Measurements from ENCODE around the gene PGM3. TPM values are rescaled to one million over a fixed set of nuclear protein-coding genes. Genes with fewer than 3 reads are reported as not detected.

The PGM3 gene
- total and polyA plus RNA-seq, 2 donors (not counting 1 experiment from before 2014, with no cell fraction given) = 6.9 to 24.5 TPM

- peaks cover 21 to 70% of the 10 kb centered on the region in 2 experiments for H3K36me3 ChIP-seq (replicated peaks in 1 of 2; ENCODE audit: control extremely low read depth in 1 of 2, control insufficient read depth in 1 of 2, extremely low read depth in 1 of 2, insufficient read depth in 2 of 2, low read length in 1 of 2)
- Mint-ChIP-seq H3K4me1 (no peaks in the 10 kb centered on the region), H3K4me3 (no peak overlapping the region), H3K9me3 (ENCODE audit: insufficient read depth) (no peaks in the 10 kb centered on the region), H3K27ac (no peak overlapping the region), H3K27me3 (no peaks in the 10 kb centered on the region)
- no peaks in the 10 kb centered on the region for H4K20me1 ChIP-seq (ENCODE audit: control insufficient read depth, insufficient read depth, low read length, poor library complexity, severe bottlenecking)
- H3K9ac ChIP-seq (ENCODE audit: low read length) = no peak overlapping the region
- H3K4me1 ChIP-seq (ENCODE audit: control insufficient read depth in 2 of 2, insufficient read depth in 2 of 2, low read length in 2 of 2) = no peaks in the 10 kb centered on the region
- POLR2A ChIA-PET = no interaction called here
- TF ChIP-seq EZH2 (IDR thresholded peaks at IDR 0.05; ENCODE audit: borderline replicate concordance, insufficient read depth, low read depth, low read length, poor library complexity, severe bottlenecking) = no peak
- TF ChIP-seq, protein P1, sequence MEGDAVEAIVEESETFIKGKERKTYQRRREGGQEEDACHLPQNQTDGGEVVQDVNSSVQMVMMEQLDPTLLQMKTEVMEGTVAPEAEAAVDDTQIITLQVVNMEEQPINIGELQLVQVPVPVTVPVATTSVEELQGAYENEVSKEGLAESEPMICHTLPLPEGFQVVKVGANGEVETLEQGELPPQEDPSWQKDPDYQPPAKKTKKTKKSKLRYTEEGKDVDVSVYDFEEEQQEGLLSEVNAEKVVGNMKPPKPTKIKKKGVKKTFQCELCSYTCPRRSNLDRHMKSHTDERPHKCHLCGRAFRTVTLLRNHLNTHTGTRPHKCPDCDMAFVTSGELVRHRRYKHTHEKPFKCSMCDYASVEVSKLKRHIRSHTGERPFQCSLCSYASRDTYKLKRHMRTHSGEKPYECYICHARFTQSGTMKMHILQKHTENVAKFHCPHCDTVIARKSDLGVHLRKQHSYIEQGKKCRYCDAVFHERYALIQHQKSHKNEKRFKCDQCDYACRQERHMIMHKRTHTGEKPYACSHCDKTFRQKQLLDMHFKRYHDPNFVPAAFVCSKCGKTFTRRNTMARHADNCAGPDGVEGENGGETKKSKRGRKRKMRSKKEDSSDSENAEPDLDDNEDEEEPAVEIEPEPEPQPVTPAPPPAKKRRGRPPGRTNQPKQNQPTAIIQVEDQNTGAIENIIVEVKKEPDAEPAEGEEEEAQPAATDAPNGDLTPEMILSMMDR (IDR thresholded peaks at IDR 0.05) = no peak
- ATAC-seq (ENCODE audit: low read depth) (no peak), DNase-seq (no peak)
- H3K4me2 ChIP-seq (replicated peaks; ENCODE audit: low read depth, low read length, poor library complexity, severe bottlenecking) = no peak overlapping the region
- H3K27me3 ChIP-seq (replicated peaks in 1 of 4; ENCODE audit: control extremely low read depth in 1 of 4, control insufficient read depth in 3 of 4, insufficient read depth in 4 of 4, low read length in 3 of 4) = no peaks in the 10 kb centered on the region
- no peak overlapping the region for H3K27ac ChIP-seq (ENCODE audit: low read length in 2 of 2)
- CTCF ChIA-PET = no interaction called here
- intact Hi-C loops (cut with micrococcal nuclease) = loop anchor here (5.0 kb wide), 1 partner anchor 57 kb away; the partner anchor contains the start of genes DOP1A and UBE3D
- H2AFZ ChIP-seq (ENCODE audit: insufficient read depth, low read depth, low read length, poor library complexity, severe bottlenecking) = no peak overlapping the region
- H3K4me3 ChIP-seq (ENCODE audit: control extremely low read depth in 1 of 5, extremely low read depth in 1 of 5, insufficient read depth in 1 of 5, low read depth in 2 of 5, low read length in 4 of 5) = no peak overlapping the region
- no peaks in the 10 kb centered on the region for H3K79me2 ChIP-seq (ENCODE audit: control insufficient read depth, insufficient read depth, low read length)
- no peaks in the 10 kb centered on the region for H3K9me3 ChIP-seq (ENCODE audit: control extremely low read depth in 1 of 3, control insufficient read depth in 2 of 3, insufficient read depth in 1 of 3, low read length in 2 of 3)
- WGBS (ENCODE audit: insufficient coverage) = no CpG with 5 or more reads among the region's 3 CpGs
These were observed 68.5 kb downstream of the PGM3 start for GRCh38 chr6:83124553-83124952.

GRCh38 chr6:83119742-83120300 lies 73.2 kb downstream of the PGM3 start:
- Histone ChIP-seq H3K27me3 (replicated peaks in 1 of 4; ENCODE audit: control extremely low read depth in 1 of 4, control insufficient read depth in 3 of 4, insufficient read depth in 4 of 4, low read length in 3 of 4) (no peaks in the 10 kb centered on the region), H3K4me2 (replicated peaks; ENCODE audit: low read depth, low read length, poor library complexity, severe bottlenecking) (no peak overlapping the region), H3K27ac (ENCODE audit: low read length in 2 of 2) (no peak overlapping the region), H4K20me1 (ENCODE audit: control insufficient read depth, insufficient read depth, low read length, poor library complexity, severe bottlenecking) (no peaks in the 10 kb centered on the region), H3K4me3 (ENCODE audit: control extremely low read depth in 1 of 5, extremely low read depth in 1 of 5, insufficient read depth in 1 of 5, low read depth in 2 of 5, low read length in 4 of 5) (no peak overlapping the region), H3K9ac (ENCODE audit: low read length) (no peak overlapping the region), H3K79me2 (ENCODE audit: control insufficient read depth, insufficient read depth, low read length) (no peaks in the 10 kb centered on the region), H3K4me1 (ENCODE audit: control insufficient read depth in 2 of 2, insufficient read depth in 2 of 2, low read length in 2 of 2) (no peaks in the 10 kb centered on the region), H3K36me3 (replicated peaks in 1 of 2; ENCODE audit: control extremely low read depth in 1 of 2, control insufficient read depth in 1 of 2, extremely low read depth in 1 of 2, insufficient read depth in 2 of 2, low read length in 1 of 2) (peaks cover 13 to 27% of the 10 kb centered on the region in 2 experiments), H3K9me3 (ENCODE audit: control extremely low read depth in 1 of 3, control insufficient read depth in 2 of 3, insufficient read depth in 1 of 3, low read length in 2 of 3) (no peaks in the 10 kb centered on the region), H2AFZ (ENCODE audit: insufficient read depth, low read depth, low read length, poor library complexity, severe bottlenecking) (no peak overlapping the region)
- Mint-ChIP-seq H3K4me3 (no peak overlapping the region), H3K27ac (no peak overlapping the region), H3K4me1 (no peaks in the 10 kb centered on the region), H3K27me3 (no peaks in the 10 kb centered on the region), H3K9me3 (ENCODE audit: insufficient read depth) (no peaks in the 10 kb centered on the region)
- no CpG with 5 or more reads among the region's 2 CpGs for WGBS (ENCODE audit: insufficient coverage)
- DNase-seq (no peak), ATAC-seq (ENCODE audit: low read depth) (no peak)
- ChIA-PET CTCF (no interaction called here), POLR2A (no interaction called here)
- TF ChIP-seq, protein P1 (IDR thresholded peaks at IDR 0.05) = no peak
- TF ChIP-seq EZH2 (IDR thresholded peaks at IDR 0.05; ENCODE audit: borderline replicate concordance, insufficient read depth, low read depth, low read length, poor library complexity, severe bottlenecking) = no peak
- intact Hi-C loops (cut with micrococcal nuclease) = loop anchor here (5.0 kb wide), 1 partner anchor 53 kb away; the partner anchor contains the start of genes DOP1A and UBE3D
